T follicular helper cell (primary cell): Measurements from ENCODE around the gene WLS.
"Not testable (repeated sequence)": the region's sequence is repeated elsewhere in the genome, so short reads cannot be mapped to it uniquely, and the experiment has no call there.

Source experiments
- DNase-seq: peaks from one replicate; pipeline ENCODE4 v3.0.0-alpha.2; 2020; ENCODE audit warnings: low read depth
- total RNA-seq, 2 experiments: gene quantifications; one replicate each; lab custom pipeline; 2026; lab: John Stamatoyannopoulos, UW

Gene WLS
- total RNA-seq, result 0.13 to 0.18 reads per million in 2 experiments

DNA sequence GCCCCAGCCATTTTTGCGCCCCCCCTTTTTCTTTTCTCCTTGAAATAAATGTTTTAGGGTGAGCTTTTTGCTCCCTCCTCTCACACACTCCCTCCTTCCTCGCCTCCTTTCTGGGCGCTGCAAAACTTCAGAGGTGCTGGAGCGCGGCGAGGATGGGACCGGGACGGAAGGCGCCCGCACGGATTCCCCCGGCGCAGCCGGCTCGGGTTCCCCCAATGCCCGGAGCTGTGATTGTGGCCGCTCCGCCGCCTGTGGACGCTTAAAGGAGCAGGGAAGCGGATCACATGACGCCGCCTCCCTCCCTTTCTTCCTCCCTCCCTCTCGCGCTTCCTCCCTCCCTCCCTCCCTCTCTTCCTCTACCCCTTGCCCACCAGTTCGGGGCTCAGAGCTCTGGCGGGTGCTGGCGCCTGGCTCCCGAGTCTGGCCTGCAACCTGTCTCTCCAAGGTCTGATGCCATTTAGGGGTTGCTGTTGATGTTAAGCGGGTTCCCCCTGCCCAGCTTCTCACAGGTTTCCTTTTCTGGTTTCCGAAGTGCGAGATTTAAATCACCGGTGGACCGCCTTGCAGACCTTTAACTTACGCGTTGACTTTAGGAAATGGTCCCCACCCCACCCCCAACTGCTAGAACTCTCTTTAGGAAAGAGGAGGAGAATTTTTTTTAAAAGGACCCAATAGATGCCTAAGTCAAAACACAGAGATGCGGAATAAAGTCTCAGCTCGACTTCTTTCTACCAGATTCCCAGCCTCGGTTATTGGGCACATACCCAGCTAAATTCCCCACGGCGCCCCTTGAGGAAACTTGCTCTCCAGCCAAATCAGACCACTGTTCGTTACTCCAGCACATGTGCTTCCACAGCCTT, at the start of gene WLS:
WLS (minus strand) TSS at position 235 of the 860 bp plus-strand sequence; CDS start at position 11, 224 bp downstream.
- no peak for DNase-seq

DNA sequence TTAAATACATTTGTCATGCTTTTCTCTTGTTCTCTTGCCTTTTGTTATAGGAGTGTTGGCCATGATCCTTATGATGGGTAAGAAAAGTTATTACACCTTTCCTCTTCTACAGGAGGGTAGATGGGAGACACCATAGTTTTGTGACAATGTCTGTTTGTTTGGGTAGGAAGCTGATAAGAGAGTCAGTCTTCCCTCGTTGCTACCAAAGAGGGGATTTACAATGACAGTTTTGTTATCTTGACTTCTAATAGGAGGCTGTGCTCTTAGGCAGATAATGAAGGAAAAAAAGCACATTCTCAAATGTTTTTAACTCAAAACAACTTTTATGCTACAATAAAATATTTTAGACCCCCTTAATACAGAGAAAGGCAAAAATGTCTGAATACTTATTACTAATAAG, 48.0 kb upstream of the WLS start:
- DNase-seq, result no peak

DNA sequence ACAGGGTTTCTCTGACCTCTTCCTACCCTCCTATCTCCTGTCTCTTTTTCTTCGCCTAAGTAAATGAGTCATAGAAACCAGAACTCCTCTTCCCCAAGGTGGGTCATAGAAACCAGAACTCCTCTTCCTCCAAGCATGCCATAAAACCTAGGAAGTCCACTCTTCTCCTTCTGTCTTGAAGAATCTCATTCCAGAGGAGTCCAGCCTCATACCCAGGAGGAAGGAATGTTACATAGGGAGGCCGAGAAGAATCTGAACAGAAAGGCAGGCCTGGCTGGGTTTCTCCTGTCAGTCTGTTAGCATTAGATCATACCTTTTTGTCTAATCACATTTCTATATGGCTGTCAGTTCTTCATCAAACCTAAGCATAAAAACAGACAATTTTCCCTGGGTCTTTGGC, 47.5 kb upstream of the WLS start:
- DNase-seq, result no peak

DNA sequence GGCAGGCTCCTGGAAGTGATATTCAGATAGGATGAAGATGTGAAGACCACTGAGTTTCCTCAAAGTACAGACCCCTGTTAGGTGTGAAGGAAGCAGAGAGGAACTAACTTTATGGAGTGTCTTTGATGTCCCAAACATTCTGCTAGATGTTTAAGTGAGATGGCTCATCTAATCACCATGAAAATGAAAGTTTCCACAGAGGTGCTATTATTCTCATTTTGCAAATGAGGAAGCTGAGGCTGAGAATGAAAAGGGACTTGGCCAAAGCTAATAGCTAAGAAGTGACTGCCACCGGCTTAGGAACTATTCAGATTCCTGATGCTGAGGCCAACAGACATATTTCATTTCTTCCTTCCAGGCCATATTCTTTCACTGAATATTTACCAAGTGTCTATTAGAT, 45.9 kb upstream of the WLS start:
- DNase-seq, result no peak

- DNase-seq, result no peak
Measured at GRCh38 chr1:68276448-68276847, 44.1 kb upstream of the WLS start.

DNA sequence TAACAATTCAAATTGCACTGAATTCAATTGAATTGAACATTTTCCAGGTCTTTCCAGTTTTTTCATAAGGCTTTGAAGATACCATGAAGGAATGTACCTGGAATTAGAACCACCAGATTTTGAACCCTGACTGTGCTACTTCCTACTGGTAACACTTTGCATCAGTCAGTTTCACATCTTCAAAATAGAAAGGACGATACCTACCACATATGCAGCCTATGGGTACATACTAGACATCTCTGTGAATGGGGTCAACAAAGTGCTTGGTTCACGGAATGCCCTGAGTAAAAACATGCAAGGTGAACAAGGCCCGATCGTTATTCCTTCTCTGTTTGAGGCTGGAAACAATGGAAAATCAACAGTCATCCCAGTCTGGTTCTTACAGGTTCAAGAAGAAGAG, 41.2 kb upstream of the WLS start:
- no peak for DNase-seq

- DNase-seq, result no peak
Measured at GRCh38 chr1:68271596-68271995, 39.3 kb upstream of the WLS start.

- no peak for DNase-seq
Measured at GRCh38 chr1:68270951-68271350, 38.6 kb upstream of the WLS start.

DNA sequence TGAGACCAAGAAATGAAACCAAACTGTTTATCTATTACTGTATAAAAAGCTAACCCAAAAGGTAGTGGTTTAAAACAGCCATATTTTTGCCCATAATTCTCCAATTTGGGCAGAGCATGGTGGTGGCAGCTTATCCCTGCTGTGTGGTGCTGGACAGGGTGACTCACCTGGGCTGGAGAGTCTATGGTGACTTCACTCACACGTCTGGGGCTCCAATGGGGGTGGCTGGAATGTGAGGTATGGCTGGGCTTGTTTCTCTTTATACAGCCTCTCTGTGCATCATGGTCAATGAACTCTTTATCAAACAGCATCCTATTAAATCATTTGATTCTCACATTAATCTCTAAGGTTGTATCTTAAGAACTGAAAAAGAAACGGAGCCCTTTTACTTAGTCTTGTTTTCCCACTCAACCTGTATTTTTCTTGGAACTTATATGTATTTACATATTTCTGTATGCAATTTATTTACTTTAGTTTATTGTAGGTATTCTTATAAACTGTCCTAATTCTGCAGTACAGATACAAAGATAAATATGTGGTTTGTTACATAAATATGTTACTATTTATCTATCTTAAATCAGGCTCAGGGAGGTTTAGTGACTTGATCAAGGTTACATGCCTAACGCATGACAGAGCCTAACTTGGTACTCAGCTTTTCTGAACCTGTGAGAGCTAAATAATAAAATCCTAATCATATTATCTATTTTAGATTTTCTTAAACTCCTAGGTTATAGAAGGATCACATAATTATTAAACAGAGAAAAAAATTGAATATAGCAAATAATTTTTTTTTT, 37.5 kb upstream of the WLS start:
- no peak for DNase-seq

DNA sequence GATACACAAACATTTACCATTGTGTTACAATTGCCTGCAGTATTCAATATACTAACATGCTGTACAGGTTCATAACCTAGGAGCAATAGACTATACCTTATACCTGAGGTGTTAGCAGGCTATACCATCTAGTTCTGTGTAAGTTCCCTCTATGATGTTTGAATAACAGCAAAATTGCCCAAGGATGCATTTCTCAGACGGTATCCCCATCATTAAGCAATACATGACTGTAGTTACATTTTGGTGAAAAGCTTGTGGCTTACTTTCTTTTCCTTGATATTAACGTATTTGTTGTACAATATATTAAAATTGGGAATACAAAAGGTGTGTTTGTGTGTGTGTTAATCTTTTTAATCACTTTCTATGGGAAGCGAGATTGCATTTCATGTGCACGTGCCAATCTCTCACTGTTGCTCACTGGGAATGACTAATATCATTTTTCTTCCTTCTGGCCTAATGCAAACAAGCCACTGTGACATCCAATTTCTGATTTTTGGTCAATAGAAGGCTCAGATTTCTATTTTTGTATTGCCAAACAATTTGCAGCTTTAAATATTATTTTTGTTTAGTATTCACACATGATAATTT, 36.7 kb upstream of the WLS start:
- DNase-seq, result no peak

GRCh38 chr1:68256824-68257223, 24.5 kb upstream of the WLS start:
- not testable (repeated sequence) for DNase-seq

DNA sequence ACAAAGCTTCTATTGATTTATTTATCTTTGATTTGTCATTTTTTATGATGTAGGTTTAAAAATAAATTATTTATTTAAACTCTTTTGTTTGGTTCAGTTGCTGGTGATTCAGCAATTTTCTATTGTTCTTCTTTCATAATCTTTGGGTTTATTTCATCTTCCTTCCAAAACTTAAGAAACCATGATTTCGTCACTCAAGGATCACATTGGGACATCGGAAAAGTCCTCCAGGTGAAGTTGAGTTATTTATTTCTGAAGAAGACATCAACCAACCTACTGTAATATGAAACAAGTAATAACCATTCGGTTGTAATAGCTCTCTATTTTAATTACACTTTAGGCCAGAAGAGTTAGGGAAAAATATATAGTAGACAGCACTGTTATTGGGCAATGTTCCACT, 23.0 kb upstream of the WLS start:
- no peak for DNase-seq

DNA sequence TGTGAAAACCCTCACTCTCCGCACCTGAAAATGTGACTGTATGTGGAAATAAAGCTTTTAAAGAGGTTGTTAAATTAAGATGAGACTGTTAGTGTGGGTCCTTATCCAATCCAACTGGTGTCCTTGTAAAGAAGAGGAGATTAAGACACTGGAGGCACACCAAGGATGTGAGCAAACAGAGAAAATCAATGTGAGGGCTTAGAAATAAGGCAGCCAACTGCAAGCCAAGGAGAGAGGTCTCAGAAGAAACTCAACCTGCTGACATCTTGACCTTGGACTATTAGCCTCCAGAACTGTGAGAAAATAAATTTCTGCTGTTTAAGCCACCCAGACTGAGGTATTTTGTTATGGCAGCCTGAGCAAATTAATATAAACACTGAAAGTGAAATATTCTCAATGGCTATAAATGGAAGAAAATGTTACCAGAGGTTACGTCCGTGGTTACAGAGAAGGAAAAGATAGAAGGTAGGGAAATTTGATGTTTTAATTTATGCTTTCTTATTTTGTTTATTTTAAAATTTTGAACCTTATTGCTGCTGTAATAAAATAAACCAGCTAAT, 22.4 kb upstream of the WLS start:
- DNase-seq, result no peak

DNA sequence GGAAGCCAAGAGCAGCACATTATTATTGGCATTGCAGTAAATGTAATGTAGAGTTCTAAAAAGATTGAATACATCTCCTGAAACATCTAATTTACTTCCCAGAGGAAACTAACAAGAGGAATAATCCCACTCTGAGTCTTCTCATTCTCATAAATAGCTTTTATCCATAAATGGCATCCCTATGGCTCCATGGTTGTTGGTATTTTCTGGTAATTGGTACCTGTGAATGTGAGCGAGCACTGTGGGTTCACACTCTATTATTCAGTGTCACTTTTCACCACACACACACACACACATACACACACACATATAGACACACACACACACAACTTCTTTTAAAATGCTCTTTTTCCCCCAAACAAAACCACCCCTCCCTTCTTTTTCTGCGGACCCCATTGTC, 4.7 kb upstream of the WLS start:
- no peak for DNase-seq

DNA sequence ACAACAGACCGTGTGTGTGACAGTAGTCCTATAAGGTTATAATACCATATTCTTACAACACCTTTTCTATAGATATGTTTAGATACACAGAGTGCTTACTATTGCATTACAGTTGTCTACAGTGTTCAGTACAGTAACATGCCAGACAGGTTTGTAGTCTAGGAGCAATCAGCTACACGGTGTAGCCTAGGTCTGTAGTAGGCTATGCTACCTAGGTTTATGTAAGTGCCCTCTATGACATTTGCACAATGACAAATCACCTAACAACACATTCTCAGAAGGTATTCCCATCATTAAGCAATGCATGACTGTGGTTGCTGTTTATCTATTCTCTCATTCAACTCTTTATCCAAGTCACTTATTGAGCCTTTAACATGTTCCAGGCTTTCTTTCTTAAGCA, 1.8 kb upstream of the WLS start:
- DNase-seq, result no peak

DNA sequence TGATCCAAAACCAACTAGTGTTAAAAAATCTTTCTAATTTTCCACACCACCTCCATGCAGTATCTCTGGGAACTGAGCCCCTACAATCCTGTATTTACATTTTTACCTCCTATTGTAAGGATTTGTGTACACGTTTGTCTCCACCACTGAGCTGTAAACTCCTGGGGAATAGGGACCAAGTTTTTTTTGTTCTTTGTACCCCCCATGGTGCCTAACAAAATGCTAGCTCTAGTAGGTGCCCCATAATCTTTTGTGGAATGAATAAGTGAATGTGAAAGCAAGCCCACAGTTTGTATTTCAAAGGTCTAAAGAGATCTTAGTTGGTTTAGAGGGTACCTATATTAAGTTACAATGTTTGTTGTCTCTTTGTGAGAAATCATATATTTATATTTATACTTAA, 879 bp upstream of the WLS start:
- DNase-seq, result no peak

- no peak for DNase-seq
Measured at GRCh38 chr1:68231627-68232288, 565 bp downstream of the WLS start.

DNA sequence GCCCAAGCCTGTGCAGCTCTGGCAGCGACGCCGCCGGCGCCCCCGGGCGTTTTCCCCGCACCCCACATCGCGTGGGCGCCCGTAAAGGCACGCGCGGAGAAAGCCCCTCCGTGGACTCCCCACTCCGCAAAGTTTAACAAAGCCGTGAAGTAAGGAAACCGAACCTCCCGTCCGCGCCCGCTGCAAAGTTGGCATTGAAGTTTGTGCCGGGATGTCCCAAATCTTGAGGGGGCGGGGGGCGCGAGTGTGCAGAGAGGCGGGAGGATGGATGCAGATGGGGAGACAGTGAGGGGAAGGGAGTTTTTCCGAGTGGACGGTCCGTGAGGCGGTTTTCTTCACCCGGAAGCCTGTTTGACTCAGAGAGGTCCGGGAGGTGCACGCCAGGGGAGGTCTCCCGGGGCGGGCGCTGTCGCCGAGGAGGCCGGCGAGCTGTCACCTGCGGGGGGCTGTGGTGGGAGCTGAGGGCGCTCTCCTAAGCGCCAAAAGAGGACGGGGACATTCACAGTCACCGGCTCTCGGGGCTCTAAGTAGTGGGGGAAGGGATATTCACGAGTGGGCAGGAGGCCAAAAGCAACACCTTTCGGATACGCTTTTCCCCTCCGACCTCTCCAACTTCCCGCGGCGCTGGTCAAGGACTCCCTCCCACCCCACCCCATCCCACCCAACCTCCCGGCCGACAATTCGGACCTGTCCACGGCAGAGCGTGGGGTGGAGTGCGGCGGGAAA, 1.3 kb downstream of the WLS start:
- DNase-seq, result no peak

DNA sequence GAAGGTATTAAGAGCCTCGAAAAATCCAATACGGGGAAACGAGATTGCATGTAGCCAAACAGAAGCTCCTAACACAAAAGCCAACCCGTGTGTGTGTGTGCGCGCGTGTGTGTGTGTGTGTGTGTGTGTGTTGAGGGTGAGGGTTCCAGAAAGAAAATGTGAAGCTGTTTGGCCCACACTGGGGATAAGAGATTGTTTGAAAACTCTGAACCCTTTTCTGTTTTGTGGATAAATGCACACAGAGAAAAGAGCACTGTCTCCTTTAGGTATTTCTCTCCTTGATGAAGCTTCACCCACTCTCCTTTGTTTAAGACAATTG, 1.9 kb downstream of the WLS start:
- DNase-seq, result no peak

- no peak for DNase-seq
Measured at GRCh38 chr1:68229650-68230483, 2.5 kb downstream of the WLS start.

- DNase-seq, result no peak
Measured at GRCh38 chr1:68228851-68229250, 3.5 kb downstream of the WLS start.
